ENCODE data around the gene MGA. TPM values are rescaled to one million over a fixed set of nuclear protein-coding genes. Genes with fewer than 3 reads are reported as not detected.

Gene MGA
- total RNA-seq, 1 donor from 2014 or later = 42.0 TPM

GRCh38 chr15:41659190-41659589 lies 1.0 kb upstream of the MGA start:
- DNase-seq = no peak

GRCh38 chr15:41659855-41660234 lies 360 bp upstream of the MGA start:
- DNase-seq = no peak

- DNase-seq = no peak
These were observed 893 bp downstream of the MGA start for GRCh38 chr15:41661078-41661517.

- DNase-seq = peak; percentile 80
These were observed 1.5 kb downstream of the MGA start for GRCh38 chr15:41661518-41662225.

- peak; percentile 43 for DNase-seq
These were observed 6.2 kb downstream of the MGA start for GRCh38 chr15:41666353-41666920.

- no peak for DNase-seq
These were observed 9.5 kb downstream of the MGA start for GRCh38 chr15:41669701-41670100.

- no peak for DNase-seq
These were observed 11.7 kb downstream of the MGA start for GRCh38 chr15:41671656-41672648.

GRCh38 chr15:41675337-41675736 lies 15.1 kb downstream of the MGA start:
- no peak for DNase-seq

GRCh38 chr15:41678742-41679141 lies 18.5 kb downstream of the MGA start:
- DNase-seq = no peak

GRCh38 chr15:41683955-41684354 lies 23.8 kb downstream of the MGA start:
- DNase-seq = no peak

- DNase-seq = no peak
These were observed 28.5 kb downstream of the MGA start for GRCh38 chr15:41688671-41689070.

- no peak for DNase-seq
These were observed 28.9 kb downstream of the MGA start for GRCh38 chr15:41689083-41689482.

GRCh38 chr15:41689834-41690233 lies 29.6 kb downstream of the MGA start:
- no peak for DNase-seq

- no peak for DNase-seq
These were observed 30.4 kb downstream of the MGA start for GRCh38 chr15:41690636-41691035.

GRCh38 chr15:41691471-41691870 lies 31.3 kb downstream of the MGA start:
- peak; percentile 49 for DNase-seq

GRCh38 chr15:41692049-41692448 lies 31.8 kb downstream of the MGA start:
- peak; percentile 2 for DNase-seq

- DNase-seq = no peak
These were observed 33.6 kb downstream of the MGA start for GRCh38 chr15:41693757-41694156.

- DNase-seq = peak; percentile 64
These were observed 35.7 kb downstream of the MGA start for GRCh38 chr15:41695750-41696436.

GRCh38 chr15:41698779-41699178 lies 38.6 kb downstream of the MGA start:
- DNase-seq = no peak

- no peak for DNase-seq
These were observed 42.9 kb downstream of the MGA start for GRCh38 chr15:41703120-41703519.

- DNase-seq = peak; percentile 61
These were observed 52.8 kb downstream of the MGA start for GRCh38 chr15:41713047-41713446.

GRCh38 chr15:41714291-41714690 lies 54.1 kb downstream of the MGA start:
- DNase-seq = no peak

- no peak for DNase-seq
These were observed 56.7 kb downstream of the MGA start for GRCh38 chr15:41716864-41717263.

Data from dermis blood vessel endothelial cell (primary cell).